Stimulated activated naive CD8-positive, alpha-beta T cell treated with anti-CD3 and anti-CD28 coated beads, Interleukin-15, Interleukin-2, amounts not matched to agents 100 ng/mL and 50 ng/mL, for 24 hours (primary cell): Measurements from ENCODE around the gene MRPL48.

Experiments
- H3K27ac Mint-ChIP-seq: one replicate; pipeline ENCODE4 v1.8.0; 2021; ENCODE audit warnings: mild to moderate bottlenecking, mixed read lengths
- H3K27me3 Mint-ChIP-seq: one replicate; pipeline ENCODE4 v1.8.0; 2021; ENCODE audit warnings: mixed read lengths
- H3K36me3 Mint-ChIP-seq: one replicate; pipeline ENCODE4 v1.8.0; 2021; ENCODE audit warnings: low read depth, mixed read lengths
- H3K4me1 Mint-ChIP-seq: one replicate; pipeline ENCODE4 v1.8.0; 2021; ENCODE audit warnings: low read depth, mixed read lengths
- H3K4me3 Mint-ChIP-seq: one replicate; pipeline ENCODE4 v1.8.0; 2021; ENCODE audit warnings: mild to moderate bottlenecking, mixed read lengths
- H3K9me3 Mint-ChIP-seq: one replicate; pipeline ENCODE4 v1.8.0; 2021; ENCODE audit warnings: mixed read lengths

MRPL48 gene

DNA sequence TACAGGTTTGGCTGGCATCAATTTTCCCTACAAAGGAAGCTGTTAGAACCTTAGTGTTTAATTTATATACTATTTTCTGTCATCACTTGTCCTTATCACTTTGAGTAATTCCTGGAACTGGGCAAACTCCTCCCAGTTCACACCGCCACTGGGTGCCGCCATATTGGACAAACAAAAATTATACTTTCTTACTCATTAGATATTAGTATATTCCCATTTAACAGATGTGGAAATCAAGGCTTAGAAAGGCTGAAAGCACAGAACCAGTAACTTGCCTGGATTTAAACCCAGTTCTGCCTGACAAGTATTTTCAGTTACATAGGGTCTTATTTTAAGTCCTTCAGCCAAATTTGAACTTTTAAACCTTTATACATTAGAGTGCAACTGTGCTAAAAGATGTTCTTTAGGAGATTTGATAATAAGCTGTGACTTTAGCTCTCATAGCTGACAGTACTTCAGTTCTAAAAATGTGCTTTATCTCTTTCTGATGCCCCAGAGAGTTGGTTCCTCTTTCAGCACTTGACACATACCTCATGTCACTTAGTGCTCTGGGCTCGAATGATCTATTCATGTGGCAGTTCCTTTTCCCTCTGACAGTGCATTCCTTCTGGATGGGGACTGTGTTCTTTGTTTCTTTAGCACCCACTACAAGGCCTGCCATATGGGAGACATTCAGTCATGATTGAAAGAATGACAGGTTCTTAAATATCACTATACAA is 63.5 kb downstream of the MRPL48 start:
- Mint-ChIP-seq H3K27me3 (no peaks in the 10 kb centered on the region), H3K27ac (no peak overlapping the region), H3K4me1 (peaks cover under 1% of the 10 kb centered on the region), H3K36me3 (peaks cover 36% of the 10 kb centered on the region), H3K9me3 (no peaks in the 10 kb centered on the region), H3K4me3 (no peak overlapping the region)

DNA sequence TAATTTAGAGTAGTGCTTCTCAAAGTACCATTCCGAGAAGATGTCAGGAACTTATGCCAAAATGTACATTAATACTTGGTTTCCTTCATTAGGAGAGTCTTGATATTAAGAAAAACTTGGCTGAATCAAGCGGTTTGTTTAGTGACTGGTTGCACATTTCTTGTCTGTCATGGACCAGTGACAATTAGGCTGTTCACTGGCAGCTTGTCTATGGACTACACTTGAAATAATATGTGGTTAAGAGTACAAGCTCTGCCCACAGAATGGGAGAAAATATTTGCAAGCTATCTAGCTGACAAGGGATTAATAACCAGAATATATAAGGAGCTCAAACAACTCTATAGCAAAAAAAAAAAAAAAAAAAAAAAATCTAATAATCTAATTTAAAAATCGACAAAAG is 64.4 kb downstream of the MRPL48 start:
- Mint-ChIP-seq H3K4me1 (no peaks in the 10 kb centered on the region), H3K36me3 (peaks cover 32% of the 10 kb centered on the region), H3K27me3 (no peaks in the 10 kb centered on the region), H3K4me3 (no peak overlapping the region), H3K27ac (no peak overlapping the region), H3K9me3 (no peaks in the 10 kb centered on the region)

GRCh38 chr11:73854680-73855079 is 67.0 kb downstream of the MRPL48 start:
- Mint-ChIP-seq H3K9me3 (no peaks in the 10 kb centered on the region), H3K36me3 (peaks cover 27% of the 10 kb centered on the region), H3K27me3 (no peaks in the 10 kb centered on the region), H3K4me3 (no peak overlapping the region), H3K4me1 (no peaks in the 10 kb centered on the region), H3K27ac (no peak overlapping the region)

- H3K4me3 Mint-ChIP-seq = no peak overlapping the region
- H3K9me3 Mint-ChIP-seq = no peaks in the 10 kb centered on the region
- H3K4me1 Mint-ChIP-seq = no peaks in the 10 kb centered on the region
- H3K27me3 Mint-ChIP-seq = no peaks in the 10 kb centered on the region
- H3K27ac Mint-ChIP-seq = no peak overlapping the region
- H3K36me3 Mint-ChIP-seq = peaks cover 19% of the 10 kb centered on the region
Measured at GRCh38 chr11:73856031-73856567, 68.4 kb downstream of the MRPL48 start.

DNA sequence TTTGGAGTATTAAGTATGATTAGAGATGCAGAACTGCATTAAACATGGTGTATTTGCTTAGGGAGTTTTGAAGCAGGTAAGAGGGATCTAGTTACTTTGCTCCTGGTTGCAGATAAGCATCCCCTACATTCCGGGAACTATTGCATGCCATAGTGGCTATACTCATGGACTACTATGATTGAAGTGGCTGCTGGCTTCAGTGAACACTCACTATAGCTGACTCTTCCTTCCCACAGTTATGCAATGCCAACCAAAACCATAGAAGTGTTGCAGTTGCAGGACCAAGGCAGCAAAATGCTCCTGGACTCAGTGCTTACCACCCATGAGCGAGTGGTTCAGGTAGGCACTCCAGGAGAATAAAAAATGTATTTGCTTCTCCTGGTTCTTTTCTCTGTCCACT is 72.0 kb downstream of the MRPL48 start:
- Mint-ChIP-seq H3K4me3 (no peak overlapping the region), H3K36me3 (peaks cover 11% of the 10 kb centered on the region), H3K27me3 (no peaks in the 10 kb centered on the region), H3K27ac (no peak overlapping the region), H3K4me1 (no peaks in the 10 kb centered on the region), H3K9me3 (no peaks in the 10 kb centered on the region)

GRCh38 chr11:73860202-73860601 is 72.5 kb downstream of the MRPL48 start:
- no peak overlapping the region for H3K4me3 Mint-ChIP-seq
- H3K27ac Mint-ChIP-seq = no peak overlapping the region
- H3K27me3 Mint-ChIP-seq = no peaks in the 10 kb centered on the region
- H3K36me3 Mint-ChIP-seq = peaks cover 13% of the 10 kb centered on the region
- H3K9me3 Mint-ChIP-seq = no peaks in the 10 kb centered on the region
- no peaks in the 10 kb centered on the region for H3K4me1 Mint-ChIP-seq

DNA sequence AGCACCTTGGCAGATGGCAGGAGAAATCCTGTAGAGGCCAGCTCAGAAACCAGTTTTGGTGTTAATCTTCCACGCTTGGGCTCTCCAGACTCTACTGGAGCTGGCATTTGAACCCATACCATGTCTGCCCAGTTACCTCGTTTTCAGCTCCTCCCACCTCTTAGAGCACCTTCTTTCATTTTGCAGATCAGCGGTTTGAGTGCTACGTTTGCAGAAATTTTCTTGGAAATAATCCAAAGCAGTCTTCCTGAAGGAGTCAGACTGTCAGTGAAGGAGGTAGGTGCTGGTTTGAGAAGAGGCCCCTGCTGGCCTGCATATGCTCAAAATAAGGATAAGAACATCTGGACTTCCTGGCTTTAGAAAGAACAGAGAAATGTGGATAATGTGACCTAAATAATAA is 75.3 kb downstream of the MRPL48 start:
- H3K36me3 Mint-ChIP-seq = peaks cover 19% of the 10 kb centered on the region
- H3K4me3 Mint-ChIP-seq = no peak overlapping the region
- no peaks in the 10 kb centered on the region for H3K4me1 Mint-ChIP-seq
- H3K27me3 Mint-ChIP-seq = no peaks in the 10 kb centered on the region
- no peaks in the 10 kb centered on the region for H3K9me3 Mint-ChIP-seq
- H3K27ac Mint-ChIP-seq = no peak overlapping the region

DNA sequence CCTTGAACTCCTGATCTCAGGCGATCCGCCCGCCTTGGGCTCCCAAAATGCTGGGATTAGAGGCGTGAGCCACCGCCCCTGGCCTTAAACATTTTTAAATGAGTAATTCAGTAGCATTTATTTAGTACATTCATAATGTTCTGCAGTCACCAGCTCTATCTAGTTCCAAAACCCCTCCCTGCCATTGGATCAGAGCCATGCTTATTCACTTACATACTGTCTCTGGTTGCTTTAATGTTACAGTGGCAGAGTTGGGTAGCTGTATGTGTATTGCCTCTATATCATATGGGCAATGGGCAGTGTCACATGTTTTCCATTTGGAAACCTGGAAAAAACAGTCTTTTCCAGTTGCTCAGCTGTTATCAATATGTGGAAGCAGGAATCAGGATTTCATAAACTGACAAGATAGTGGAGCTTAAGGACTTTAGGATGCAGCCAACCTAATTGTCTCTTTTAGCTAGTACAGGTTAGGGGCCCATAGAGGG is 78.5 kb downstream of the MRPL48 start:
- Mint-ChIP-seq H3K27ac (no peak overlapping the region), H3K9me3 (no peaks in the 10 kb centered on the region), H3K4me3 (no peak overlapping the region), H3K36me3 (peaks cover 20% of the 10 kb centered on the region), H3K27me3 (no peaks in the 10 kb centered on the region), H3K4me1 (no peaks in the 10 kb centered on the region)

DNA sequence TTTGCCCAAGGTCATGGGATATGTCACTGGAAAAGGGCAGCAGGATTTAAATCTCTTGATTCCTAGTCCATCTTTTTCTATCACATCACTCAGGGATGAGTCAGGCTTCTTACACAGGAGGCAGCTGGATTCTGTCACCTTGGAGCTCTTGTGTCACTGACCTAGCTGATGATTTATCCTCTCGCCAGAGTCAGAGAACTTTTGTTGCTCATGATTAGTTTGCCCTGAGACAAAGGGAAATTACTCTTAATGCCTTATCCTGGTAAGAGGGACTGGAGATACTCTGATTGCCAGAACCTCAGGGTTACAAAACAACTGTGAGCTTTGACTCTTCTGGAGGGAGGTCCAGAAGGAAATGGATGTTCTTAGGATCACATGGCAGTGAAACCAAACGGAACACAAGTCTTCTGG is 78.9 kb downstream of the MRPL48 start:
- H3K27me3 Mint-ChIP-seq = no peaks in the 10 kb centered on the region
- H3K4me3 Mint-ChIP-seq = no peak overlapping the region
- H3K9me3 Mint-ChIP-seq = no peaks in the 10 kb centered on the region
- no peaks in the 10 kb centered on the region for H3K4me1 Mint-ChIP-seq
- peaks cover 24% of the 10 kb centered on the region for H3K36me3 Mint-ChIP-seq
- H3K27ac Mint-ChIP-seq = no peak overlapping the region

- Mint-ChIP-seq H3K27me3 (no peaks in the 10 kb centered on the region), H3K27ac (peak overlapping the region; percentile 15), H3K4me1 (peaks cover 4% of the 10 kb centered on the region), H3K4me3 (no peak overlapping the region), H3K9me3 (no peaks in the 10 kb centered on the region), H3K36me3 (peaks cover 41% of the 10 kb centered on the region)
Measured at GRCh38 chr11:73869332-73869949, 81.8 kb downstream of the MRPL48 start.

DNA sequence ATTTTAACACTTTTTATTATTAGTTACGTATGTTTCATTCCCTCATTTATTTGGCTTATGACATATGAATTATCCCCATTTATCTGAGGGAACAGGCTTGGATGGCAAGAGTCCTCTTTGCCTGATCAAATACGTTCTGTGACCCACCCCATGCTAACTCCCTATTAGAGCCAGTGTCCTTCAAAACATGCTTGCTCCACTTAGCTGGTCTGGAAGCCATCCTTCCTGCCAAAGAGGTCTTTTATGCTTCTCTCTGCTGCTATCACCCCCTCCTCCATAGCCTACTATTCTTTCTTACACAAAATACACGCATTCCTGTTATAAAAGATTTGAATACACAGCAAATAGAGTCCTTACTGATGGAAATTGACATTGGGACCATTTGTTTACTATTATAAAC is 82.6 kb downstream of the MRPL48 start:
- Mint-ChIP-seq H3K27me3 (no peaks in the 10 kb centered on the region), H3K4me1 (peaks cover 12% of the 10 kb centered on the region), H3K4me3 (no peak overlapping the region), H3K27ac (peak overlapping the region; percentile 9), H3K9me3 (no peaks in the 10 kb centered on the region), H3K36me3 (peaks cover 45% of the 10 kb centered on the region)

GRCh38 chr11:73872749-73873357 is 85.2 kb downstream of the MRPL48 start:
- Mint-ChIP-seq H3K27me3 (no peaks in the 10 kb centered on the region), H3K36me3 (peaks cover 52% of the 10 kb centered on the region), H3K4me1 (peaks cover 27% of the 10 kb centered on the region), H3K9me3 (no peaks in the 10 kb centered on the region), H3K27ac (peak overlapping the region; percentile 58), H3K4me3 (no peak overlapping the region)

DNA sequence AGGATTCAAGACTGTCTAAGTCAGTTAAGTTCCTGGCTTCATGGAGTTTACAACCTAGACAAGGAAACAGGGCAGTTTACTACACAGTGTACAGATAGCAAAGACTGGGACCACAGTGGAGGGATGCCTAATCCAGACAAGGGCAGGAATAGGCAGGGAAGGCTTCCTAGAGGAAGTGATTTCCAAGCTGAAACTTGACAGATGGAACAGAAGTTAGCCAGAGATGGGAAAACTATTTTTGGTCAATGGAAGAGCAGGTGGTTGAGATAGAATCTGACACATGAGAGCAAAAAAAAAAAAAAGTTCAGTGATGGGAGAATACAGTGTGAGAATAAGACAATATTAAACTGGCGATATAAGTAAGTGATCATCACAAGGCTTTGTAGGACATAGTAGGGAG is 87.7 kb downstream of the MRPL48 start:
- no peaks in the 10 kb centered on the region for H3K9me3 Mint-ChIP-seq
- no peaks in the 10 kb centered on the region for H3K27me3 Mint-ChIP-seq
- H3K4me3 Mint-ChIP-seq = peak overlapping the region; percentile 97
- H3K36me3 Mint-ChIP-seq = peaks cover 57% of the 10 kb centered on the region
- H3K4me1 Mint-ChIP-seq = peaks cover 40% of the 10 kb centered on the region
- peak overlapping the region; percentile 100 for H3K27ac Mint-ChIP-seq

- H3K4me1 Mint-ChIP-seq = peaks cover 40% of the 10 kb centered on the region
- peaks cover 57% of the 10 kb centered on the region for H3K36me3 Mint-ChIP-seq
Measured at GRCh38 chr11:73875840-73876239, 88.2 kb downstream of the MRPL48 start.

More at GRCh38 chr11:73875840-73876239, 88.2 kb downstream of the MRPL48 start:
- Mint-ChIP-seq H3K4me3 (peak overlapping the region; percentile 97), H3K9me3 (no peaks in the 10 kb centered on the region), H3K27me3 (no peaks in the 10 kb centered on the region), H3K27ac (peak overlapping the region; percentile 100)
